HG02571 (cell line): Measurements from ENCODE around the gene FNBP1.
"Not testable (repeated sequence)": the region's sequence is repeated elsewhere in the genome, so short reads cannot be mapped to it uniquely, and the experiment has no call there.

Source experiments
- ATAC-seq: cut with Tn5 transposase; IDR thresholded peaks from one replicate; pipeline ENCODE4 v1.9.1; 2021; ENCODE audit warnings: mild to moderate bottlenecking, moderate library complexity; ENCODE audit not compliant: unreplicated experiment

The FNBP1 gene

DNA sequence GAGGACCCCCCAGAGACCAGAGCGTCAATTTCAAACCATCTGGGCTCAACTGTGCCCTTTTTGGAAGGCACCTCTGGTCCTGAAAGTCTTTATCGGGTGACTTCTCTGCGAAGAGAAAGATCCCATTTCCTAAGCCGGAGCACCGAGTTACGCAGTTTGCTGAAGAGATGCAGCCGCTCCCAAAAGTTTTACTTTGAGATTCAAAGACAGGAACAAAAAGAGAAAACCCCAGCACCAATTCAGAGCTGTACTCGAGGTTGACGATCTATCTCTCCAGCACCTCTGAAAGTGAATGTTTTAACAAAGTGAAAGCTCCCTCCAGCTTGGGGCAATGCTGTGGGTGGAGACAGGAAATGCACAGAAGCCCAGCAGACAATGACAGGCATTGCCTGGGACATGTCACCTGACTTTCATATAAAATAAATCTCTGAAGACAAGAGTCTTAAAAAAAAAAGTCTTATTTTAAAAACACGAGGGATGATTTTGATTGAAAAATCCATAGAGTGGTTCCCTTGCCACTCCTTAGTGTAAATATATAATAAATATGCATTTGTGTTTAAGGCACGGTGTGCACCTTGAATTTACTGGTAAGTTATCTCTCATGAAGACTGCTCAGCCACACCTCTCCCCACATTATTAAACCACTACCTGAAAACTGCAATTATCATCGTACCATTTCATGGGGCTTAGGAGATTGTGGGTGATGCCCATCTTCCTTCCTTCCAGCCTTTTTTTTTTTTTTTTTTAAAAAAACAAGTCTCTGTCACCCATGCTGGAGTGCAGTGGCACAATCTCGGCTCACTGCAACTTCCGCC is 79.9 kb downstream of the FNBP1 start:
- no peak for ATAC-seq

DNA sequence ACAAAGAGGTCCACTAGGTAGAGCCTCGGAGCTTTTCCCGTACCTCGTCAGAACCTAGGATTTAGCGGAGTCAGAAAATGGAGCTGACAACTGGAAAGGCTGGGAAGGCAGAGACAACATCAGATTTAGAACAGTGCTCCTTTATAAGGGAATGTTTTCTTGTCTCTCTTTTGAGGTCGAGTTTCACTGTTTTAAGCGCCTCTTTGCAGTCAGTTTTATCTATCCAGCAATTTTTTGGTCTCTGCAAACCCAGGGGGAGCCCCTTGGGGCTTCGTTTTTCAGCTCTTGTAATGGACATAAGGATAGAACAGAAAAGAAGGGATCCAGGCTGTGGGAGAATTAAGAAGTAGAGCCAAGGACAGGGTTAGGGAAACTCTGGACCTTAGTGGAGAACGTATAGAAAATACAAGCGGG is 80.5 kb downstream of the FNBP1 start:
- no peak for ATAC-seq

DNA sequence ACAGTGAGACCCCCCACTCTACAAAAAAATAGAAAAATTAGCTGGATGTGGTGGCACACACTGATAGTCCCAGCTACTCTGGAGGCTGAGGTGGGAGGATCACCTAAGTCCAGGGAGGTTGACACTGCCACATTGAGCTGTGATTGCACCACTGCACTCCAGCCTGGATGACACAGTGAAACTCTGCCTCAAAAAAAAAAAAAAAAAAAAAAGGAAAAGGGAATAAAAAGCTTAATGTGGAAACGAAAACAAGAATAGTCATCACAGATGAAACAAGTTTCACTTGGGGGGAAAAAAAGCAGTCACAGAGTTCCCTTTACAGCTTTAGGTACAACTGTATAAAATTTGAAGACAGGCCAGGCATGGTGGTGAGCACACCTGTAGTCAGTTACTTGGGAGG is 84.2 kb downstream of the FNBP1 start:
- no peak for ATAC-seq

DNA sequence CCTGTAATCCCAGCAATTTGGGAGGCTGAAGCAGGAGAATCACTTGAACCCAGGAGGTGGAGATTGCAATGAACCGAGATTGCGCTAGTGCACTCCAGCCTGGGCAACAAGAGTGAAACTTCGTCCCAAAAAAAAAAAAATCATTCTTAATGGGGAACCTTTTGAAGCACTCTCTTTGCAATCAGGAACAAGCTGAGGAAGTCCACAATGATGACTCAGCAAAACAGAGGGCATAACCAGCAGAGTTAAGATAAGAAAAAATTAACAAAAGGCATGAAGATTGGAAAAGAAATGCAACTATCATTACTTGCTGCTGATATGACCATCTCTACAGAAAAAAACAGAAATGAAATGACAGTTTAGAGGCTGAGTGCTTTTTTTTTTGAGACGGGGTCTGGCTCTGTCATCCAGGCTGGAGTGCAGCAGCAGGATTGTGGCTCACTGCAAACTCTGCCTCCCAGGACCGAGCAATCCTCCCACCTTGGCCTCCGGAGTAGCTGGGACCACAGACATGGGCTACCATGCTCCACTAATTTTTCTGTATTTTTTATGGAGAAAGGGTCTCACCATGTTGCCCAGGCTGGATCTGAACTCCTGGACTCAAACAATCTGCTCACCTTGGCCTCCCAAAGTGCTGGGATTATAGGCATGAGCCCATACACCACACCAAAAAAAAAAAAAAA is 88.0 kb downstream of the FNBP1 start:
- no peak for ATAC-seq

DNA sequence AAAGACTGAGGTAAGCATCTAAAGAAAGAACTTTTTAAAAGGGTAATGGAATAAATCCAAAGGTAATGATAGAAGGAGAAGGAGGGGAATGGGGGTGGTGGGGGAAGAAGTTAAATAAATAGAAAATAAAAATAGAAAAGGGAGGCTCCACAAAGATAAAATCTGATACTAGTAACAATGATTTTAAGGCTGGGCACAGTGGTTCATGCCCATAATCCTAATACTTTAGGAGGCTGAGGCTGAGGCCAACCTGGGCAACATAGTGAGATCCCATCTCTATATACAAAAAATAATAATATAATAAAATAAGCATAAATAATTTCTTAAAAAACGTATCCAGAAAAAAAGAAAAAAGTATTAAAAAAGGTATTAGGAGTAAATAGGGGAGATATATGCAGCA is 89.3 kb downstream of the FNBP1 start:
- no peak for ATAC-seq

DNA sequence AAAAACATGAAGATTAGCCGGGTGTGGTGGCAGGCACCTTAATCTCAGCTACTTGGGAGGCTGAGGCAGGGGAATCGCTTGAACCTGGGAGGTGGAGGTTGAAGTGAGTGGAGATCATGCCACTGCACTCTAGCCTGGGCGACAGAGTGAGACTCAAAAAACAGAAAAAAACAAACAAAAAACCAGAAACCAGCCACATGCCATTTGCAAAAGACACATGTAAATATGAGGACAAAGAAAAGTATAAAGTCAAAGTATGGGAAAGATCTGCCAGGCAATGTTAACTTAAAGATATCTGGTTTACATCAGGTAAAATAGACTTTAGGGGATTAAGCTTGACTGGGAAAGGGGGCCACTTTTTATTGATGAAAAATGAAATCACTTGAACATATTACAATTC is 90.7 kb downstream of the FNBP1 start:
- no peak for ATAC-seq

DNA sequence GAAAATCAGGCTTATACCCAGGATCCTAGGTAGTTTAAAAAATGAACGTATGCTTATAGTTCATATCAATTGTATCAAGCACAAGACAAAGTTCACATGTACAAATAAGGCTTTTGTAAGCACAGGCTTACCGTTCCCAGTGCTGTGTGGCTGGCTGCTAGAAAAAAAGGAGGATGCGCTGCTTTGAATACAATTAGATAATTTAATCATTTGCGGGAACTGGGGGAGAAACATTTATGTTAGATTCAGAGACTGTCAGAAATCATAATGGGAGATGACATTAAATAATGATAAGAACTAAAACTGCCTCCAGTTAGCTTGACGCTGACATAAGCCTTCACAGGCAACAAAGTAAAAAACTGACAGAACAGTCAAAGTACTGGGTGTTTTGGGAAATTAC is 93.2 kb downstream of the FNBP1 start:
- no peak for ATAC-seq

DNA sequence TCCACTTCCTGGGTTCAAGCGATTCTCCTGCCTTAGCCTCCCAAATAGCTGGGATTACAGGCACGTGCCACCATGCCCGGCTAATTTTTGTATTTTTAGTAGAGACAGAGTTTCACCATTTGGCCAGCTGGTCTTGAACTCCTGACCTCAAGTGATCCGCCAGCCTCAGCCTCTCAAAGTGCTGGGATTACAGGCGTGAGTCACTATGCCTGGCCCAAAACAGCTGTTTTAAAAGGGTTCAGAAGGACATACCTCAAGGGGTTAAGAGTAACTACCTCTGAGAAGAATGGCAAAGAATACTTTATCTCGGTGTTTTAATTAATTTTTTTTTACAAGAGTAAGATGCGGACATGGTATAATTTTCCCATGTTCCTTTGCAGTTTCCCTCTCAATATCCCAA is 94.4 kb downstream of the FNBP1 start:
- ATAC-seq, result not testable (repeated sequence)

DNA sequence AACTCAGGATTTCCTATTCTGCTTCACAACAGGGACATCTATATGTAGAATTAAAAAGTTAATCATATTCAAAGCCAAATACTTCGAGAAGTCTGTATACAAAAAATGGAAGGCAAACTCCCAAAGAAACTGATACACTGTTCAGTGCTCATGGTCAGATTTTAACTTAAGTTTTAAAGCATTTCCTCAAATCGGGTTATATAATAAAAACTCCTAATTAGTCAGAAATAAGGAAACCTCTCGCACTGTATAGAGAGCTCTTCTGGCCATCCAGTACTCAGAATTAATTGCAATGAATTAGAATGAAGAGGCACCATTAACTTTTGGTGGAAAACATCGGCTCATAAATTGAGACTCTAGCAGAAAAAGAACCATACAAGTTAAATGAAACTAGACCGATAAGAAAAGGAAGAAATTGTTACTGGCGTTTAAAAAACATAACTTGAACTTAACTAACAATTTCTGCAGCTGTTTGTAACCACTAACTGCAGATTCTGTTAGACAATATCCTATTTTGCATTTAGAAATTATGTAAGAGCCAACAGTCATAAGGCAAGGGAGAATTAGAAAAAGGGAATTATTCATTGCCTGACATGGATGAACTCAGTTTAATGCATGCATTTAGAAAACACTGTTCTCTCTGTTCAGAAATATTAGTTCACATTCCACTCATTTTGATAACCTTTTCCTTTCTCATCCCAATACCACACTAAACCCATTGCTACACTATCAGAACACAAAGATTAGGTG is 96.6 kb downstream of the FNBP1 start:
- no peak for ATAC-seq

DNA sequence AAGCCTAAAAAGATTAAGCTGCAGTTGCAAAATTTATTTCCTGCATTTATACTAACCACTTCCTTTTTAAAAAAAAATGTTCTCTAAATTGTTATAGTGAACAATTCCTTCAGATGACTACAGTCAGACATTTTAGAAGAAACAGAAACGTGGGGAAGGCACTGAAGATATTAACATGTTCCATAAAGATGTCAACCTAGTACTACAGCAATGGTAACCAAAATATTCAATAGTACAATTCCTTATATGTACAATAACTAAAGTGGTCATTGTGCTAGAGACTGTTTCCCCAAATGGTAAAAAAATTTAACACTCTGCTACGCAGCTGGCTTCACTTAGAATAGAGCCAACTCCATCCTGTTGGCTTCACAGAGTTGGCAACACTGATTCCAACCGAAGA is 97.7 kb downstream of the FNBP1 start:
- no peak for ATAC-seq

DNA sequence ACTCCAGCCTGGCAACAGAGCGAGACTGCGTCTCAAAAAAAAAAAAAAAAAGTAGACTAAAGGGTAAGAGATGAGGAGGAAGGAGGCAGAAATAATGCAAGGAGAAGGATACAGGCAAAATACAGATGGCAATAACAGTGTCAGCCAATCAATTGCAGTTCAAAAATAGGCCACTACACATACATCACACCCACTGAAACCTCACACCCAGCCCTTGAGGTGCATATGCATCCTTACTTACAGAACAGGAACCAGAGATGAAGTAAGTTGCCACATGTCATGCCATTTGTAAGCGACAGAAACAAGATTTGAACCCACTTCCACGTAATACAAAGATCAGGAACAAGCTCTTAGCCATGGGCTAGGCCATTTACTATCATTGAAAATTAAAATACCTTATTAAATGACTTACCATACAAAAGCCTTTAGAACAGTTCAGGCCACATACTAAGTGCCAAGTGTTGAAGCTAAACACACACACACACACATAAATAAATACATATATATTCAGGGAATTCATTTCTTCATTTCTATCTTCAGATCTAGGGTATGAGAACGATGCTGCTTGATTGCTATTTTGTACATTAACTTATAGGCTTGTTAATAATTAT is 98.4 kb downstream of the FNBP1 start:
- ATAC-seq, result no peak

DNA sequence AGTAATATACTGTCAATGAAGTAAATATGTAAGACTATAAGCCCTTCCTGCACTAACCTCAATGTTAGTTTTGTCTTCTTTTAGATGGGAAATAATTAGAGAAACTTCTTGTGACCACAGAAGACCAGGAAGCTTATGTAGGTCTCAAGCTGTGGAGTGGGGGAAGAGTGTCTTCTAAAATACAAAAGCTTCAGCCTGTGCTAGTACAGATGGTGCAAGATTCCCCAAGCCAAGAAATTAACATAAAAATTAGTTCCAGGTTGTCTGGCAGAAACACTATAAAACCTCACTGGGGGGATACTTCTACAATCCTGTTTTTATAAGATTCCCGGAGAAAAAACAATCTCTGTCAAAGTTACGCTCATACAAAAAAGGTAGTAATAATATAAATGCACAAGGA is 103.6 kb downstream of the FNBP1 start:
- ATAC-seq, result no peak

DNA sequence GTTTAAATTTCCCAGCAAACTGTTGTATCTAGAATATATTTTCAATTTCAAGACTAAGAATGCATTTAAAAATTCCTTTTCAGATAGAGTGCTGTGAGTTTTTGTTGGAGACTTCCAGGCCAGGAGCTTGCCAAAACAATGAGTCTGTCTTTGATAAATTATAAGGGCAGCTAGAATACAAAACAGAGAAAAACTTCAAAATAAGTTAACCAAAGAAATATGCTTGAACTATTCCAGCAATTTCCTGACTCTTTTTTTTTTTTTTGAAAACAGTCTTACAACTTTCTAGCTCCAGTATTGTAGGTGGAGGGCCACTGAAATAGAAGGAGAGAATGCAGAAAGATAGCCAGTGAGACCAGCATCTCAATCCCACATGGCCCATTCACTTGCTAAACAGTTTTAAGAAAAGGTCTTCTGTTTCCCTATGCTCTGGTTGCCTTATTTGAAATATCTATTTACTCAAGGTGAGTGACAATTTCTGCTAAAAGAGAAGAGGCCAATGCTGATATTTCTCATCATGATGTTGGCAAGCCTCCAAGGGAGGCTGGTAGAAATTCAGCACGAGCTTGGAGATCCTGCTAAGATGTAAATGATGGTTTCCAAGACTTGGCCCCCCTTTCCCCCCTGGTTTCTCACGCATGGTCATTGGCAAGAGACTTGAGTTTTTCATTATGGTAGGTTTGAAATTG is 104.6 kb downstream of the FNBP1 start:
- no peak for ATAC-seq

DNA sequence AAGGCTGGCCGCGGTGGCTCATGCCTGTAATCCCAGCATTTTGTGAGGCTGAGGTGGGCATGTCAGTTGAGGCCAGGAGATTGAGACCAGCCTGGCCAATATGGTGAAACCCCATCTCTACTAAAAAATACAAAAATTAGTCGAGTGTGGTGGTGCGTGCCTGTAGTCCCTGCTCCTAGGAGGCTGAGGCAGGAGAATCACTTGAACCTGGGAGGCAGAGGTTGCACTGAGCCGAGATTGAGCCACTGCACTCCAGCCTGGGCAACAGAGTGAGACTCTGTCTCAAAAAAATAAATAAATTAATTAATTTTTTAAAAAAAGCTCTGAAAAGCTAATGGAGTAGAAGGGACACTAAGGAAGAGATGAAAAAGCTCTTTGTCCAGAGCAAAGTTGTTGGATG is 105.1 kb downstream of the FNBP1 start:
- not testable (repeated sequence) for ATAC-seq

DNA sequence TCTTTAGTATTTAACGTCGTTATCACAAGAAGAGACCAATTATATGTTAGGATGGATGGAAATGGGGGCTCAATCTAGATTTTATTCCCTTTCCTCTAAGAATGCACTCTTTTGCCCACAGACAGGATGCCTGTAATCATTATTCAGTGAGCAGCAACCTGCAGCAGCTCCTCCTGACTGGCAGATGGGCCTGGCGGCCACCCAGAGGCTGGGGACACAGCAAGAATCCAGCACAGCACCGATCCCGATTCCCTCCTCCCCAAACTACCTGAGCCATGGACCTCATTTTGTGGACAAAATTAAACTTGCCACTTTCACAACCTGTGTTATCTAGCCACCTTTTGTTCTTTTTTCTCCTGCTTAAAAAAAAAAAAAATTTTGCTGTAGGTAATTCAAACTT is 106.8 kb downstream of the FNBP1 start:
- no peak for ATAC-seq

DNA sequence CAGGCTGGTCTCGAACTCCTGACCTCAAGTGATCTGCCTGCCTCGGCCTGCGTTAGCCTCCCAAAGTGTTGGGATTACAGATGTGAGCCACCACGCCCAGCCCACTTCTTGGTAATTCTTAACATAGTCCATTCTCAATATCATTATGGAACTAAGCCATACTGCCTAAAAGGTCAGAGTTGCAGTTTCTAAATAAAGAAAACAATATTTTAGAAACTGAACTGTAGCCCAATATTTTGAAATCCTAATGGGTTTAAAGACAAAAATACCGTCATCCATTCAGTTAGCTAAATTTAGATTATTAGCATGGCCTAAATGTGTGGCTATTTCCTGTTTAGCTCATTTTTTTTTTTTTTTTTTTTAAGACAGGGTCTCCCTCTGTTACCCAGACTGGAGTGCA is 108.2 kb downstream of the FNBP1 start:
- ATAC-seq, result no peak

DNA sequence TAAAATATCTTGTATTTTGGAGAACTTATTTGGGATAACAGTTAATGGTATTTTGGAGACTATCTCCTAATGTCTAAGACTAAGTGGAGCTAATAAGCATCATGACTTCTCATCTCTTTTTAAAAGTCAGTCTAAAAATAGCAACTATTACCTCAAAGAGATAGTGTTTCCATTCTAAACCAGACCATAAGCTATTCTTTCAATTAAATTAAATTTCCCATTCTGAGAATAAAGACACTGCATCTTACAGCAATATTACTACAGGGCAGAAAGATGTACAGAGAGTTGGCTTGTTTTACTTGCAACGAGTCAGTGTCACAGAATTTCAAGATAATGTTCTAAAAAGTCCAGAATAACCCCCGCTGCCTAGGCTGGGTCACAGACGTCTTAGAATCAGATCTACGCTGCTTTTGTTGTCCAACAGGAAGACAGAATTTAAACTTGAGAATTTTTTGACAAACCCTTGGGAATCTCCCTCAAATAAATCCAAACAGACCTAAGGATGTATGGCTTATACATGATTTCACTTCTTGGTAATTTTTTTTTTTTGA is 108.9 kb downstream of the FNBP1 start:
- no peak for ATAC-seq

DNA sequence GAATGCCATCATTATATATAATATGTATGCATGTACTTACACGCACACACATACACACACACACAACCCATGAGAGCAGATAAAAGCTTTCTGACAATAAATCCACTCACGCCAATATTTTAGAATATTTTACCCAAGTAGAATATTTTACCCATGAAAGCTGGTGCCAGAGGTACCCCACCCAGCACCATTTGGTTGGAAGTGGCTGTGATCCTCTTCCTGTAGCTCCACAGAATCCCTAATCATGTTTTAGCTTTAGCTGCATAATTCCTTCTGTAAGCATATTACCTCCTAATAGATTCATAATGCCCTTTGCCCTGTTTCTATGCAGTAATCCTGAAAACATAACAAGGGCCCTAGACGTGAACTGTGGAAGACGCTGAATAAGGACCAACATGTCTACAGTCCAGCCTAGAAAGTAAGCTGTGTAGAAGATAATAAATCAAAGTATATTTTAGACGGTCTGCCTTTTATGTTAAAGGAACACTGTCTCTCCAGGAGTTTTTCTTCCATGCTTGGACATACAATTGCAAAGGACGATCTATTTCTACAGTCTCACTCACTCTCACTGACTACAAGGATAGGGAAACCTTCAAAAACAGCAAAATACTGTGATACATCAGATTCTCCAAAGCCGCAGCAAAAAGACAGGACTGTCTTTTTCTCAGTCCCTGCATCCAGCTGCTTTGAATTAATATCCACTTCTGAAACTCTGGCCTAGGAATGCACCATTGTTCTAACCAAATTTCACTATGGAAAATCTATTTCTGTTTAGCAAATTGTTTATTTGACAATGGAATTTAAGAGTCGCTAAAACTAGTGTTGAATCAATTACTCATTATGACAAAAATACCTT is 109.6 kb downstream of the FNBP1 start:
- no peak for ATAC-seq

DNA sequence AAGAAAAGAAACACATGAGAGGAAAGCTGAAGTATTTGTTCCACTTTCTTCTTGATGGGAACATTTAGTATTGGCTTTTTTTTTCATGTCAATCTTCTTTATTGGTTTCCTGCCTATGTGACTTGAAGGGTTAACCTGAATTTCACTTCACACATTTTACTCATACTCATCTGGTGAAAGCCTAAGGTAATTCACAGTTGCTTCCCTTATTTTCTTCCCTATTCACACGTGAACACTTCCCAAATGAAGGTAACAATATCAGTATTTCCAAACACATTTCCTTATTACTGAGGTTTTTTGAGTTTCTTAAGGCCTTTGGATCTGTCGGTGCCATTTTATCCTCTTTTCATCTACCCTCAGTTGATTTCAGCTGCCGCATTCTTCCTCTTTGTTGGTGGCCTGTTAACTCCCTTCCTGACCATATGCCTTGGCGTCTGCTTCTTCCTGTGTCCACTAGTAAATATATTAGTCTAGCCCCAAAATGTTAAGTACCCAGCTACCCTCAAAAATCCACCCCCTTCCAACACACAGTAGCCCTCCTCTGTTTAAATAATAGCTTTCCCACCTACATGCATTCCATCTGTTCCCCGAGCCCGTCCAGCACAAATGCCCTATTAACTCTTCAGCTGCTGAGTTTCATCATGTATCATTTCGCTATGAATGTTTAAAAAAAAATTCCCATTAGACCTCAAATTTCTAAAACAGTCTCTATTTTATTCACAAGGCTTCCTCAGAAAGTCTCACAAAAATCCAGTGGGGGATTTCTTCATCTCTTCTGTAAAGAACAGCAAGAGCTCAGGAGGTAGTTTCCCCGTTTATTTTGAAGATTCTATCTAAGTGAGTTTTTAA is 110.5 kb downstream of the FNBP1 start:
- ATAC-seq, result no peak
